PFSK-1 (cell line): ENCODE results near the gene SYNPR.

ENCODE experiments used
- FOXP2 ChIP-seq: optimal IDR thresholded peaks from 2 replicates; pipeline ENCODE3; 2011; ENCODE audit warnings: borderline replicate concordance, control low read depth, inconsistent platforms; ENCODE audit not compliant: insufficient read depth; ENCODE audit errors: extremely low read length, extremely low read depth
- POLR2AphosphoS5 ChIP-seq: IDR thresholded peaks from 2 replicates; pipeline ENCODE4 v1.6.1; 2012; ENCODE audit warnings: low read depth, mild to moderate bottlenecking, control low read depth, low read length, moderate library complexity
- SIN3A ChIP-seq: IDR thresholded peaks from 2 replicates; pipeline ENCODE4 v1.6.1; 2012; ENCODE audit warnings: mild to moderate bottlenecking, low read length, moderate library complexity, borderline replicate concordance; ENCODE audit not compliant: insufficient read depth
- TAF1 ChIP-seq: IDR thresholded peaks from 2 replicates; pipeline ENCODE4 v1.6.1; 2012; ENCODE audit warnings: low read length, control low read depth, borderline replicate concordance; ENCODE audit not compliant: insufficient read depth
- TF ChIP-seq, protein P1 (sequence below), 2 experiments: IDR thresholded peaks; 2 replicates each; pipeline versions ENCODE4 v1.6.1 to v1.8.0; 2011 to 2012; ENCODE audit warnings: low read depth in 2 of 2, low read length in 2 of 2, control low read depth in 1 of 2, inconsistent platforms in 1 of 2, mild to moderate bottlenecking in 1 of 2, moderate library complexity in 1 of 2; ENCODE audit not compliant: insufficient read depth in 1 of 2

SYNPR gene

GRCh38 chr3:63405882-63406281 lies 127.8 kb downstream of the SYNPR start:
- TF ChIP-seq TAF1 (no peak), FOXP2 (no peak), POLR2AphosphoS5 (no peak), SIN3A (no peak)
- TF ChIP-seq, protein P1, sequence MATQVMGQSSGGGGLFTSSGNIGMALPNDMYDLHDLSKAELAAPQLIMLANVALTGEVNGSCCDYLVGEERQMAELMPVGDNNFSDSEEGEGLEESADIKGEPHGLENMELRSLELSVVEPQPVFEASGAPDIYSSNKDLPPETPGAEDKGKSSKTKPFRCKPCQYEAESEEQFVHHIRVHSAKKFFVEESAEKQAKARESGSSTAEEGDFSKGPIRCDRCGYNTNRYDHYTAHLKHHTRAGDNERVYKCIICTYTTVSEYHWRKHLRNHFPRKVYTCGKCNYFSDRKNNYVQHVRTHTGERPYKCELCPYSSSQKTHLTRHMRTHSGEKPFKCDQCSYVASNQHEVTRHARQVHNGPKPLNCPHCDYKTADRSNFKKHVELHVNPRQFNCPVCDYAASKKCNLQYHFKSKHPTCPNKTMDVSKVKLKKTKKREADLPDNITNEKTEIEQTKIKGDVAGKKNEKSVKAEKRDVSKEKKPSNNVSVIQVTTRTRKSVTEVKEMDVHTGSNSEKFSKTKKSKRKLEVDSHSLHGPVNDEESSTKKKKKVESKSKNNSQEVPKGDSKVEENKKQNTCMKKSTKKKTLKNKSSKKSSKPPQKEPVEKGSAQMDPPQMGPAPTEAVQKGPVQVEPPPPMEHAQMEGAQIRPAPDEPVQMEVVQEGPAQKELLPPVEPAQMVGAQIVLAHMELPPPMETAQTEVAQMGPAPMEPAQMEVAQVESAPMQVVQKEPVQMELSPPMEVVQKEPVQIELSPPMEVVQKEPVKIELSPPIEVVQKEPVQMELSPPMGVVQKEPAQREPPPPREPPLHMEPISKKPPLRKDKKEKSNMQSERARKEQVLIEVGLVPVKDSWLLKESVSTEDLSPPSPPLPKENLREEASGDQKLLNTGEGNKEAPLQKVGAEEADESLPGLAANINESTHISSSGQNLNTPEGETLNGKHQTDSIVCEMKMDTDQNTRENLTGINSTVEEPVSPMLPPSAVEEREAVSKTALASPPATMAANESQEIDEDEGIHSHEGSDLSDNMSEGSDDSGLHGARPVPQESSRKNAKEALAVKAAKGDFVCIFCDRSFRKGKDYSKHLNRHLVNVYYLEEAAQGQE (IDR thresholded peaks at IDR 0.05; ENCODE audit: insufficient read depth in 1 of 2, low read depth in 2 of 2, low read length in 2 of 2), result no peak

GRCh38 chr3:63413523-63413922 lies 135.4 kb downstream of the SYNPR start:
- TF ChIP-seq, protein P1 (IDR thresholded peaks at IDR 0.05; ENCODE audit: insufficient read depth in 1 of 2, low read depth in 2 of 2, low read length in 2 of 2), result no peak
- no peak for TF ChIP-seq POLR2AphosphoS5
- TF ChIP-seq TAF1, result no peak
- TF ChIP-seq FOXP2, result no peak

- TF ChIP-seq TAF1, result no peak
- TF ChIP-seq FOXP2, result no peak
- TF ChIP-seq, protein P1 (IDR thresholded peaks at IDR 0.05; ENCODE audit: insufficient read depth in 1 of 2, low read depth in 2 of 2, low read length in 2 of 2), result no peak
- TF ChIP-seq POLR2AphosphoS5, result no peak
- TF ChIP-seq SIN3A, result no peak
These were observed 136.5 kb downstream of the SYNPR start for GRCh38 chr3:63414607-63415006.

GRCh38 chr3:63429905-63430304 lies 151.8 kb downstream of the SYNPR start:
- TF ChIP-seq POLR2AphosphoS5, result no peak

GRCh38 chr3:63430875-63431274 lies 152.8 kb downstream of the SYNPR start:
- TF ChIP-seq FOXP2 (no peak), POLR2AphosphoS5 (no peak), TAF1 (no peak), SIN3A (no peak)
- TF ChIP-seq, protein P1 (IDR thresholded peaks at IDR 0.05; ENCODE audit: insufficient read depth in 1 of 2, low read depth in 2 of 2, low read length in 2 of 2), result no peak

GRCh38 chr3:63437858-63438257 lies 159.8 kb downstream of the SYNPR start:
- no peak for TF ChIP-seq TAF1
